HG02973 (cell line): Measurements from ENCODE around the gene TFIP11.

Source experiments
- ATAC-seq: cut with Tn5 transposase; IDR thresholded peaks from one replicate; pipeline ENCODE4 v1.9.1; 2021; ENCODE audit warnings: moderate library complexity; ENCODE audit not compliant: unreplicated experiment

TFIP11 gene

DNA sequence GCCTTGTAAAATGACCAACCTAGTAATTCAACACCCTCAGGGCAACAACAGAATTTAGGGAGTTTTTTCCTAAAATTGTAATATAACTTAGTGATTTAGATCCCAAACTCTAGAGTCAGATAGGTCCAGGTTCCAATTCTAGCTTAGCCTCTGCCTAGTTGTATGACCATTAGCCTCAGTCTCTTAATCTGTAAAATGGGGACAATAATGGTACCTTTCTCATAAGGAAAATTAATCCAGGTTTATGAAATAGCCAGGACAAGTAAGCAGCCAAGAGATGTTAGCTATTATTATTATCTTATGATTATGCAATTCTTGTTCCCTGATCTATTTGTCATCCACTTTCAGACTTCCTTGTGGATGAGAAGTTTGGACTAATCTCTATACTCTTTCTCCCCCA is 4.1 kb downstream of the TFIP11 start:
- no peak for ATAC-seq

DNA sequence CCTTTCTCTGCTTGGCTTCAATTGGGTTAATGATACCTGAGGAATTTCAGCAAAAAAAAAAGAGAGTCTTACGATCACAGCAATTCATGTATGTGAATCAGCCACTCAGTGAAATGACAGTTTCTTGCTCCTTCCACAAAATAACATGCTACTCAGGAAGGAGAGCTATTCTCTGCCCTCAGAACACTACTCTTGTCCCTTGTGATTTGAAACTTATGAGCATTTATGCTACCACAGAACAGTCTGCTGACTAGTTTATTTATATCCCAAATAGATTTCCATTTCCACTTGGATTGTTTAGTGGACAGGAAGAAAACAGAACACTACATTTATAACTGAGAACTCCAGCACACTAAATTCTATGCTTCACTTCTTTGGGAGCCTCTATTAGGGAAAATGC is 8.5 kb downstream of the TFIP11 start:
- ATAC-seq: no peak

DNA sequence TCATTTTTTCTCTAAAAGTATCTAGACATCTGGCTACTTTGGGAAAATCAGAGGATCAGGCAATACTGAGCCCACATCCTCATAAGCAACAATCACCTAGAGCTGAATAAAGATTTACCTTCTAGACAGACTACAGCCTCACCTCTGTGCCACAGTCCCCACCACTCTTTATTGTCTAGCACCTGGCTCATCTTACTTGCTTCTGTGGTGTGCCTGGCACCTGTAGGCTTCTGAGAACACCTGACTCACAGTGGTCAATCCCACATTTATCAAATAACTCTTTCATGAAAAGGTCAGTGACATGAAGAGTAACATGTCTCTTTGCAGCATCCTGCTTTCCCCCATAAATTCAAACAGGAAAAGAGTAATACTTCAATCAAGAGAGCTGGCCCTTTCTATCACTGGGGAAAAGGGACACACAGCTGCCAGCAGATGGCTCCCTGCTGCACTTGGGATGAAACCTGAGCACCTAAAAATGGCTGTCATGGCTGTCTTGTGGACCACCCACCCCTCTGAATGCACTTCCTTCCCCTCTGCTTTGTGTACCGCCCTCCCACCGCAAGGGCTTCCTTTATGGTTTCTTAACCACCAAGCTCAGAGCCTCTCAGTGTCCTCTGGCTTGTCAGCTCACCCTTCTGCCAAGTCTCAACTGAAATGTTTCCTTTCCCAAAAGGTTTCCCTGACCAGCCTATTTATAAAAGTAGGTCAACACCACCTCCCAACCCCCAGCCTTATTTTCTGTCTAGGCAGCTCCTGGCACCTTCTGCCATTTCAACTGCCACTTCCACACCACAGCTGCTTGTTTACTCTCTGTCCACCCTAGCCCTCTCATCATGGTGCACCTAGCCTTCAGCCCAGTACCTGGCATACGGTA is 9.3 kb downstream of the TFIP11 start:
- ATAC-seq: no peak

DNA sequence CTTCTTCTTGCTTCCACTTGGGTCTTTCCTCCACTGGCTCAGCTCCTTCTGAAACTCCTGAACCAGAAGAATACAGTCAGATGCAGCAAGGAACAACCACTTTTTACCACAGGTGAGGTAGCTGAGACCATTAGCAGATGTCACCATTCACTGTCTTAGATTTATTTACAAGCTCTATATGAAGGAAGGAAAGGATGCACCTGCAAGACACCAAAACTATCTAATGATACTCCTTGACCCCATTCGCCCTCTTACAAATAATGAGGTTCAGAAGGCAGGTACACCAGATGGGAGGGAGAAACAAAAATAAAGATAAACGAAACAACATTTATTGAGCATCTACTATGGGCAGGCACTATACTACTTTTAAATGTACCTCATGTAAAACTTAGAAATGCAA is 10.3 kb downstream of the TFIP11 start:
- ATAC-seq: no peak

DNA sequence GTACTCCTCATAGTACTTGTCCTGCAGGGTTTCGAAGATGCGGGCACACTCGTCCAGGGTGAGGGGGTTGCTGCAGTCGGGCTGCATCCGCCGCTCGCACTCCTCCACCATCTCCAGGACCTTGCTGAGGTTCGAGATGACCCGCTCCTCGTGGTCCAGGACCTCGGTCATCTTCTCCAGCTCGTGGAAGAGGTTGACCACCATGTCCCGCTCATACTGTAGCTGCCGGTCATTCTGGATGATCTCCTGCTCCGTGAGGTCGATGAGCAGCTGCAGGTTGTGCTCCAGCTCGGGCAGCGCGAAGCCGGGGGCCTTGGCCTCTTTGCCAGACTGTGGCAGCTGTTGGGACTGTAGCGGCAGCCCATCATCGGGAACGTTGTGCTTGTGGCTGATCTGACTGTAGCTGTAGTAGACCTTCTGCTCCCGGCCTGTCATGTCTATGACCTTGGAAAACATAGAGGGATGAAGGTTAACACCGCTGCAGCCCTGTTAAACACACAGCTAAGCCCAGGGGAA is 13.0 kb downstream of the TFIP11 start:
- ATAC-seq: no peak

DNA sequence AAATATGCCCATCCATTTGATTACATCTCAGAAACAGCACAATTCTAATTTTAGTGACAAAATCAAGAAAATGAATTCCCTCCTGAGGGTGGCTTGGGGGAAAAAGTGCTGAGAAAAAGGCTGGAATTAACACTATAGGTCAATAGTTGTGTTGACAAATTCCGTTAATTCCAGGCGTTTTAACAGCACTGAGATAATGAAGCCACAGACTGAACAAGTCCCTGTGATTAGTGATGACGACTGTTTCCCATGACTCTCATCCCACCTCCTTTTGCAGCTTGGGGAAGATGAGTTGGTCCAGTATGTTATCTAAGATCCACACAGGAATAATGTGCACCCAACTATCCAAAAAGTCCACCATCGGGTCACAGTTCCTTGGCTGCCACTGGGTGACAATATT is 15.8 kb downstream of the TFIP11 start:
- no peak for ATAC-seq

DNA sequence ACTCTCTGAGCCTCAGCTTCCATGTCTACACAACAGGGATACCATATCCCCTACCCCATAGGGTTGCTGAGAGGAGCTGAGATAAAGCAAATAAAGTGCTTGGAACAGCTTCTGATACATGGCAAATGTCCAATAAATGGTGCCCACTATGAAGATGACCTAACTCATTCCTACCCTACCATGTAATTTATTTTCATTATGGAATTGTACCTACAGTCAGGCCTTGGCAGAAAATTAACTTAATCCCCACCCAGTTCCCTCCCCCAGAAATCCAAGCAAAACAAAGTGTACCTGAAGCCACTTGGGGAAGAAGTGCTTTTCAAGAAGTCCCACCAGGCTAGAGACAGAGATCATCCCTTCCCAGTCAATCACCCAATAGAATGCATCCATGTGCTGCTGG is 17.8 kb downstream of the TFIP11 start:
- ATAC-seq: no peak

DNA sequence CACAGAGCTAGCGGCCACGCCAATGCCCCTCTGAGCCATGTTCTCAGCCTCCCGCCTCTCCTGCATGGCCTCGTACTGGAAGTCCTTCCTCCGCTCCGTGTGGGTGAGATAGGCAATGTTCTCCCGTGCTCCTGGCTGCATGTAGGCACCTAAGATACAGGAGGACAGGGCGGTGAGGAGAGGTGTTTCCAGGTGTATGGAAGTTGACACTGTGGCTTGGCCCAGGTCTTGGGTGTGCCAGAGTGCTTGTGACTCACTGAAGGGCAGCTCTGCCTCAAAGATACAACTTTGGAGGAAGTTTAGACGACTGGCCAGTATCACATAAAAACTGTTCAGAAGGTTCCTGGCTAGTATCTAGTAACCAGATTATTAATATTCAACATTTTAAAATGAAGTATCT is 20.1 kb downstream of the TFIP11 start:
- ATAC-seq: no peak

DNA sequence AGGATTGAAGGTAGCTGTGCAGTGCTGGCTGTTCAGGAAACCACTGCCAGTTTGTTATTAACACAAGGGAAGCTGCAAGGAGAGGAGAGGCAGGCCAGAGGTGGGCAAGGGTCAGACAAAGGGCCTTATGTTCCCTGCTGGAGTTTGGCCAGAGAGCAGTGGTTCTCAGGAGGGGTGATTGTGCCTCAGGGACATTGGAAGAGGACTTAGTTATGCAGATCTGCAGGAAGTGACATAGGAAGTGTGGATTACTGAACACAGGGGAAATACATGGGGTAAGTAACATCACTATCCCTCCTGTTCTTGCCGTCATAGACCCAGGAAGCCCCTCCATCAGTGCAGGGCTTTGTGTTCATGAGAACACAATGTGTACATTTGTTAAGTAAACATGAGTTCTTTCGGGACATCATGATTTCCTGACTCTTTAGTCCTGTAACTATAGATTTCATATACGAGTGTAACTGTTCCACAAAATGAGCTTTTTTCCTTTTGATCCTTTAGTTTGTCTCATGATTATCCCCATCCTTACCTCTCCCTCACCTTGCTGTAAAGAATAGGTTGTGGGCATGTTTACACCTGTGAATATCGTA is 22.7 kb downstream of the TFIP11 start:
- ATAC-seq: no peak

DNA sequence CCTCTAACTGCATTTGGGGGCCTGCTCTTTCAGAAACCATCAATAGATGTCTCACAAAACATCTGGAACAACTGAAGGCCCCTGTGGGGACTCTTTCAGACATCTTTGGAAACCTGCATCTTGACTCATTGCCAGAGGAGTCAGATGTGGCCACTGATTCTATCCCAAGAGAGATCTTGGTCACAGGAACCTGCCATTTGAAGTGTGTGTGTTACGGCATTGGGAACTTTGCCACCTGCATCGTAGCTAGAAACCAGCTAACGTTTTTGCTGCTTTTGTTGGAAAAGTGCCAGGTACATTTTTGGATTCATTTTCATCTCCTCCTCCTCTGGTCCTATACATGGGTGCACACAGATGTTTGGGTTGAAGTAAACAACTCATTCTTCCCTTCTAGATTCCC is 24.3 kb downstream of the TFIP11 start:
- ATAC-seq: no peak

DNA sequence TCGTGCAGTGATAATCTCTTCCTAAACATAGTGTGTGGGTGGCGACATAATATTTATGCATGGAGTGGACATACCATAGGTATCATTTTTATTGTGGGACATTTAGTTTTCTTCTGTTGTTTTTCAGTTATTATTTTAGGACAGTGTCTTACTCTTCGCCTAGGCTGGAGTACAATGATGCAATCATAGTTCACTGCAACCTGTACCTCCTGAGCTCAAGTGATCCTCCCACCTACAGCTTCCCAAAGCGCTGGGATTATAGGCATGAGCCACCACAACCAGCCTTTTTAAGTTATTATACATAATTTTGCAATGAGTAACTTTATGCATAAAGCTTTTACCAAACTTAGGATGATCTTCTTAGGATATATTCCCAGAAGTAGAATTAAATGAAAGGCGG is 25.9 kb downstream of the TFIP11 start:
- no peak for ATAC-seq

DNA sequence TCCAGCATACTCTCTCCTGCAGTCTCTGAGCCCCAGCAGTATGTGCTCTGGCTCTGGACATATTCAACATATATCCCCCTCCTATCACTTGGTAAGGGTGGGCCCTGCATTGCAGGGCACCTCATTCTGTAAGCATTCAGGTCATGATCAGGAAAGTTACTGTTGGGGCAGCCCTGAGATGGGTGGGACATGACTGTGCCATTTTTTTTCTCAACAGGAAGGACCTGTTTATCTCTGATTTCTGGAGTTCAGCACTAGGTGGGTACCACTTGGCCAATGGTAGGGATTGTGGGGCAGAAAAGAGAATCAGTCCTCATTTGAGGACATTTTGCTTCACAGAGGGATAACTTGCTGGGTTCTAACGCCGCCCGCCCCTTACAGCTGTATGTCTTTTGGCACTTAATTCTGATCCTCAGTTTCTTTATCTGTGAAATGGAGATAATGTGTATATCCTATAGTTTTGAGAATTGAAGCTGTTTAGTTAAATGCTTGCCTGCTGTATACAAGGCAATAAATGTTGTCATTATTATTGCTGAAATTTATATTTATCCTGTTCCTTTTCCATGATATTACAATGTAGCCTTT is 26.4 kb downstream of the TFIP11 start:
- no peak for ATAC-seq

DNA sequence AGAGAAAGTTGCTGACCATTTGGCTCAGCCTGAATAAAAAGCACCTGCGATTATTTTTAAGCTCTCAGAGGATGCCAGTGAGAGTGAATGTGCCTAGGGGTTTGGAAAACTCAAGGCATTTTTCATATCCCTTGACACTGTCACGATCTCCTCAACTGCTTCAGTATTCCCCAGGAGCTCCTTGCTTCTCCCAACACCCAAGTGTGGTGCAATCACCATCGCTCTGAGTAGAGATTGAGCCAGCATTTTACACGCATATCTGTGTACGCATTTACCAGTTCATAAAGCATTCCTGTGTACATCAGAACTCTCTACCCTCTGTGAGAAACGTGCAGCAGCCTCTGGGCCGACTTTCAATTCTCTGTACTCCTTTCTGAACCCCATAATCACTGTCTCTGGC is 27.3 kb downstream of the TFIP11 start:
- ATAC-seq: no peak

DNA sequence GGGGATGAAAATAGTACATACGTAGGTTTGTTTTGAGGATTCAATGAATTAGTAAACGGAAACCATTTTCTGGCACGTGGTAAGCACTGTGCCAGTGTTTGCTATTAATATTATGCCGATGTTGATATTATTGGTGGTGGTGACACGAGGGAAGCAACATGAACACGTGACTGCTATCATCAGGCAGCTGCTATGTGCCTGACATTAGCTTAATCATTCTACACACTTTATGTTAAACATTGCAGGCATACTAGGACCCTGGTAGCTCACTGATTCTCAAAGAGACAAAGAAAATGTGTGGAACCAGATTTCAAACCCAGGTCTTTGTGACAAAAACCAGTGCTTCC is 27.9 kb downstream of the TFIP11 start:
- ATAC-seq: no peak

DNA sequence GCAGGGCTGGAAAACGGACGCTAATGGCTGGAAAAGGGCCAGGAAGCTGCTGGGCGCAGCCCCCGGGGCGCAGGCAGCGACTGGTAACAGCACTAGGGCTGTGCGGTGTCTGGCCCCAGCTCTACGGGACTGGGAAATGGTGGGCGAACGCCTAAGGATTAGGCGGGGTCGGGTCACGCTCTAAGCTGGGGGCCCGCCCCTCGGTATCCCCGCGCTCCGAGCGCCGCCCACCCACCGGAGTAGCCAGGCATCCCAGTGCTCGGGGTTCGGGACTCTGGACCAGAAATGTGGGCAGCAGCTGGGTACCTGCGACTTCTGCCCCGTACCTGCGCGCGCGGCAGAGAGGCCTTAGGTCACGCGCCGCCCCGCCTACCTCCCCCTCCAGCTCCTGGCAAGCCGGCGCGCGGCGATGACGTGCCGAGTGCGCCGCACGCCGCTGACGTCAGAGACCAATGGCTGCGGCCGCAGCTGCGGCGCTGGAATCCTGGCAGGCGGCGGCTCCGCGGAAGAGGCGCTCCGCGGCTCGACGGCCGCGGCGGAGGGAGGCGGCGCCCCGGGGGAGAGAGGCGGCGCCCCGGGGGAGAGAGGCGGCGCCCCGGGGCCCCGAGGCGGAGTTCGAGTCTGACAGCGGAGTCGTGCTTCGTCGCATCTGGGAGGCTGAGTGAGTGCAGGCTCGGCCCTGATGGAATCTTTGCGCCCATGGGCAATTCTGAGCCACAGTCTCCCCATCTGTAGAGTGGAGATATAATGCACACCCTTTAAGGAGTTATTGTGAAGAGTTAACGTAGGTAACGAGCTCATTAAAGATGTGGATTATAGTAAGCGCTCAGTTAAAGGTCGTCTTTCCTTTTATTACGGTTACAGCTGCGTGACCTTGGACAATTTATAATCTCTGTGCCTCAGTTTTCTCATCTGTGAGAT is 28.6 kb downstream of the TFIP11 start, which contains the start of the genes HPS4 and SRRD:
Gene HPS4, minus strand, starts transcription at position 345 of the 921 bp plus-strand sequence. CDS start 2,021 bp downstream, outside the sequence.
Gene SRRD, plus strand, starts transcription at position 439 of the 921 bp plus-strand sequence. Its CDS starts 14 bp downstream, at position 453.
- ATAC-seq: peak; percentile 49

DNA sequence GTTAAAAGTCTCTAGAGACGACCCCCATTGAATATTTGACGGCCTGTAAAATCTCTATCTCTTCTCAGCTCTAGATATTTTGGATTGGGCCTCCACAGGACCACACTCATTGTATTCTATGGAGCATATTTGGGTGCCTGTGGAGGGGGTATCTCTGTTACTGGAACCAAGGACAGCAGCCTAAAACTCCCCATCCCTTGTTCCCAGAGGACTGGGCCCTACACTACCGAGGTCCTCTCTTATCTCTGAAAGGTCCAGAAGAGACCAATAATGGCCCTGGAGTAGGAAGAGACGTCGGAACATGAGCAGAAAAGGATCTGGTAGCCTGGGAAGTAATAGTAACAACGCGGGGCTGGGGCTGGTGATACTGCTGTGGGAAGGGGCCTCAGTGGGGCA is 29.2 kb downstream of the TFIP11 start:
- ATAC-seq: peak; percentile 7

DNA sequence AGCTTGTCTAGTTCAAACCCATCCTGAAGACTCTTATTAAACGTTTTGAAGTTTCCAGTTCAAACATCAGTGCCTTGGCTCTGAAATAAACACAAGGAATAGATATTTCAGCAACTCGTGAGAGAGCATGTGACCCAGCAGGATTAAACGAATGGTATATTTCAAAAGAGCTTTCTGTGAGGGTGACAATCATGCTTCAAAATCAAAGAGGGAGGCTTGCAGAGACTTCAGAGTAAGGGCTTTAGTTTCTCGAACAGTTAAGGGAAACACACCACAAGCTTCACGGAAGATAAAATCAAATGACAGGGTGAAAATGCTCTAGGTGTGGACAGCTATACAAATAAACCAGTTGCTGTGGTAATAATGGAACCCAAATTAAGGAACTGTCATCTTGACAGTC is 30.1 kb downstream of the TFIP11 start:
- ATAC-seq: no peak

DNA sequence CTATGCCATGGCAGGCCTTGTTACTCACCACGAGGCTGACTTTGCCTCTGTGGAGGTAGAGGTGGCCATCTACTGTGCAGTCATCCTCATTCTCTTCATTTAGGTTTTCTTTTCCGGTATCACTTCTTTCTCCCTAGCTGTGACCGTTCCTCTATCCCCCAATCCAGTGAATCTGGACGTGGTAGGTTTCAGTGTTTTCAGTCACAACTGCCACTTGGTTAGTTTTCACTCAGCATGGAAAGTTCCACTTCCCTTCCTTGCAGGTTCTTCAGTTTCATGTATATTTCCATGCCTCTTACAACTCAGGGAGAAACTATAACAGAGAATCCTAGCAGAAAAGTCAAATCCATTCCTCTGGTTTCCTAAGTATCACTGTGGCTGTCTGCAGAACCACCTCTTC is 30.6 kb downstream of the TFIP11 start:
- no peak for ATAC-seq

DNA sequence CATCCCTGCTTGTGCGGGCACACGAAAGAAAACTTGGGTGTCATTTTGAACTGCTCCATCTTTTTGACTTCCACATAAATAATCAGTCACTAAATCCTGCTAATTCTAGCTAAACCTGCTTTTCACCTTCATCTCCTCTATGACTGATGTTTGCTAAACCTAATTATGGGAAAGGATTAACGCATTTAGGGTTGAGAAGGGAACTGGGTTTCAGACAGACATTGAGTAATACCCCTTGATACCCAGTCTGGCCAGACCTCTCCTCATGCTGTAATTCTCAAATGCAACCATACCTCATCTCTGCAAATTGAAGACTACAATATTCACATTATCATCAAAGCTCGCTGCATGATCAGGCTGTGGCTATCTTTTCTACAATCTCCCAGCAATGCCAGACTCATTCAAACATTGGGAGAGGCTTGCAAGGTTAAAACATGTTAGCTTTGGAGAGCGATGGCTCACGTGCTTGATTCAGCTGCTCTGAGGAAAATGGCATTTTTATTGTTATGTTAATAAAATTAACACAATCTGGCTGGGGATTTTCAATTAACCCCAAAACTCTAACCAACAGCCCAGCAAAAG is 31.1 kb downstream of the TFIP11 start:
- no peak for ATAC-seq

DNA sequence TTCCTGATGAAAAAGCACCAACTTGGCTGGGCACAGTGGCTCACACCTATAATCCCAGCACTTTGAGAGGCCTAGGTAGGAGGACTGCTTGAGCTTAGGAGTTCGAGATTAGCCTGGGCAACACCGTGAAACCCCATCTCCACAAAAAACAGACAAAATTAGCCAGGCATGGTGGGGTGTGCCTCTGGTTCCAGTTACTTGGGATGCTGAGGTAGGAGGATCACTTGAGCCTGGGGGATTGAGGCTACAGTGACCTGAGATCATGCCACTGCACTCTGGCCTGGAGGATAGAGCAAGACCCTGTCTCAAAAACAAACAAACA is 31.7 kb downstream of the TFIP11 start:
- no peak for ATAC-seq
